A549 treated with CpdA at 1 μM for 4 hours (cell line): ENCODE results near the gene UBE4B. TPM values are rescaled to one million over a fixed set of nuclear protein-coding genes. Genes with fewer than 3 reads are reported as not detected.

ENCODE experiments used
- total RNA-seq: library from RNA; stranded (reverse); fragments of 200-300 nt; extraction: Qiagen RNA extraction; gene quantifications from 5 replicates; pipeline ENCODE4 v1.2.3, GENCODE V29; 2022; ENCODE audit warnings: low read depth

UBE4B gene
- total RNA-seq = 12.3 to 15.5 TPM (median 14.9 TPM) in 5 replicates

GRCh38 chr1:10032590-10033358 is at the start of gene UBE4B:
Gene UBE4B (plus strand): TSS chr1:10032958. CDS start chr1:10033671, 713 bp downstream.

GRCh38 chr1:9996624-9997582 is 35.9 kb upstream of the UBE4B start, which contains the start of gene RBP7:
Gene RBP7 (plus strand): TSS chr1:9997228. CDS start chr1:9997259, 31 bp downstream.

DNA sequence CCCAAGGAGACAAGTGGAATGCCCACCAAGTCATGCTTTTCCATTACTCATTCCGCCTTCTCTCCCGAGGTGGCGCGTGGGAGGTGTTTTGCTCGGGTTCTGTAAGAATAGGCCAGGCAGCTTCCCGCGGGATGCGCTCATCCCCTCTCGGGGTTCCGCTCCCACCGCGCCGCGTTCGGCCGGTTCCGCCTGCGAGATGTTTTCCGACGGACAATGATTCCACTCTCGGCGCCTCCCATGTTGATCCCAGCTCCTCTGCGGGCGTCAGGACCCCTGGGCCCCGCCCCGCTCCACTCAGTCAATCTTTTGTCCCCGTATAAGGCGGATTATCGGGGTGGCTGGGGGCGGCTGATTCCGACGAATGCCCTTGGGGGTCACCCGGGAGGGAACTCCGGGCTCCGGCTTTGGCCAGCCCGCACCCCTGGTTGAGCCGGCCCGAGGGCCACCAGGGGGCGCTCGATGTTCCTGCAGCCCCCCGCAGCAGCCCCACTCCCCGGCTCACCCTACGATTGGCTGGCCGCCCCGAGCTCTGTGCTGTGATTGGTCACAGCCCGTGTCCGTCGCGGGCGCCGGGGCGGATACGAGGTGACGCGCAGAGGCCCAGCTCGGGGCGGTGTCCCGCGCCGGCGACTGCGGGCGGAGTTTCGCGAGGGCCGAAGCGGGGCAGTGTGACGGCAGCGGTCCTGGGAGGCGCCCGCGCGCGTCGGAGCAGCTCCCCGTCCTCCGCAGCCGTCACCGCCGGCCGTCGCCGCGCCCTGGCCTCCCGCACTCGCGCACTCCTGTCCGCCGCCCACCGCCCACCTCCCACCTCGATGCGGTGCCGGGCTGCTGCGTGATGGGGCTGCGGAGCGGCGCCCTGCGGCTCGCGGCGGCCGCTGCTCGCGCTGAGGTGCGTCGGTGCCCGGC is 177.4 kb downstream of the UBE4B start, which contains the start of gene KIF1B:
Gene KIF1B (plus strand): TSS at position 666 of the 906 bp plus-strand sequence. CDS start 21,759 bp downstream, outside the sequence.

Other genes with a start within 250 kb of the UBE4B start
- 61.4 to 73.9 TPM (median 65.5 TPM) in 5 replicates for gene CLSTN1, start 209.0 kb upstream of the UBE4B start, total RNA-seq
- 6.4 to 10.7 TPM (median 9.1 TPM) in 5 replicates for gene CTNNBIP1, start 122.7 kb upstream of the UBE4B start, total RNA-seq
- gene LZIC, start 89.6 kb upstream of the UBE4B start, total RNA-seq = 21.1 to 31.5 TPM (median 22.9 TPM) in 5 replicates
- 2.3 to 2.8 TPM (median 2.6 TPM) in 5 replicates for gene NMNAT1, start 89.5 kb upstream of the UBE4B start, total RNA-seq
- gene RBP7, start 35.7 kb upstream of the UBE4B start, total RNA-seq = 5.5 to 7.3 TPM (median 5.7 TPM) in 5 replicates
- gene KIF1B, start 177.6 kb downstream of the UBE4B start, total RNA-seq = 11.1 to 15.8 TPM (median 13.5 TPM) in 5 replicates